Measurements from ENCODE around the gene ISG20L2.

- TF ChIP-seq, protein P1, sequence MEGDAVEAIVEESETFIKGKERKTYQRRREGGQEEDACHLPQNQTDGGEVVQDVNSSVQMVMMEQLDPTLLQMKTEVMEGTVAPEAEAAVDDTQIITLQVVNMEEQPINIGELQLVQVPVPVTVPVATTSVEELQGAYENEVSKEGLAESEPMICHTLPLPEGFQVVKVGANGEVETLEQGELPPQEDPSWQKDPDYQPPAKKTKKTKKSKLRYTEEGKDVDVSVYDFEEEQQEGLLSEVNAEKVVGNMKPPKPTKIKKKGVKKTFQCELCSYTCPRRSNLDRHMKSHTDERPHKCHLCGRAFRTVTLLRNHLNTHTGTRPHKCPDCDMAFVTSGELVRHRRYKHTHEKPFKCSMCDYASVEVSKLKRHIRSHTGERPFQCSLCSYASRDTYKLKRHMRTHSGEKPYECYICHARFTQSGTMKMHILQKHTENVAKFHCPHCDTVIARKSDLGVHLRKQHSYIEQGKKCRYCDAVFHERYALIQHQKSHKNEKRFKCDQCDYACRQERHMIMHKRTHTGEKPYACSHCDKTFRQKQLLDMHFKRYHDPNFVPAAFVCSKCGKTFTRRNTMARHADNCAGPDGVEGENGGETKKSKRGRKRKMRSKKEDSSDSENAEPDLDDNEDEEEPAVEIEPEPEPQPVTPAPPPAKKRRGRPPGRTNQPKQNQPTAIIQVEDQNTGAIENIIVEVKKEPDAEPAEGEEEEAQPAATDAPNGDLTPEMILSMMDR (IDR thresholded peaks at IDR 0.05), result no peak
- TF ChIP-seq POLR2A (IDR thresholded peaks at IDR 0.05), result no peak
Observed at GRCh38 chr1:156767879-156768604, 39.5 kb upstream of the ISG20L2 start.

Data from esophagus squamous epithelium (tissue), 4 donors.